Measurements from ENCODE around the gene CREB3L2.

DNA sequence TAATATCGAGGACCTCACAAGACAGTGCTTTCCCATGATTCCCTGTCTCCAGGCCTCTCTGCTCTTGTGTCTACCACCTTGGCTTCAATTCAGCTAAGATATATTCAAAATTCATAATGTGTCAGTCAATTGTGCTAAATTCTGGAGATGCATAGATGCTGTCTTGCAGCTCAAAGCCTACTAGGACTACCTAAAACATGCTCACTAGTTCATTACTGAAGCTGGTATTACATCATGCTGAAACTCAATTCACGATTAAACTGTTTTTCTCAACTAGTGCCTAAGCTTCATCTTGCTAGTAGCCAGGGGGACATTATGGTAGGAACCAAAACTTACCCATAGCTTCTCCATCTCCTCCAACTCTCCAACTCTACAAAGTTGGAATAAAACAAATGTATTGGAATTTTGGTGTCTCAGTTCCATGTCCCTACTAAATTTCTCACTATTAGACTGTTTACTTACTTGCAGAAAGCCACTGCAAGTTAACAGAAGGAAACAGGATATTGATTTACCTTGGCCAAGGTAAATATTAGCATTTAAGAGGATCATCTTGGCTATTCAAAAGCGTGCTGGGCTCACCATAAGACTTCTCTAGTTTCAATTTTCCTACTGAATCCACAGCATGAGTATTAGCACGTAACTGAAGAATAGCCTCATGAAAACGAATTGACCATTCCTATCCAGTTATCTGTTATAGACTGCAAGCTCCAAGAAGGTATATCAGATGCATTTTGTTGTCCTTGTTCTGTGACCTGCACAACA, 53.6 kb downstream of the CREB3L2 start:
- TF ChIP-seq, protein P1, sequence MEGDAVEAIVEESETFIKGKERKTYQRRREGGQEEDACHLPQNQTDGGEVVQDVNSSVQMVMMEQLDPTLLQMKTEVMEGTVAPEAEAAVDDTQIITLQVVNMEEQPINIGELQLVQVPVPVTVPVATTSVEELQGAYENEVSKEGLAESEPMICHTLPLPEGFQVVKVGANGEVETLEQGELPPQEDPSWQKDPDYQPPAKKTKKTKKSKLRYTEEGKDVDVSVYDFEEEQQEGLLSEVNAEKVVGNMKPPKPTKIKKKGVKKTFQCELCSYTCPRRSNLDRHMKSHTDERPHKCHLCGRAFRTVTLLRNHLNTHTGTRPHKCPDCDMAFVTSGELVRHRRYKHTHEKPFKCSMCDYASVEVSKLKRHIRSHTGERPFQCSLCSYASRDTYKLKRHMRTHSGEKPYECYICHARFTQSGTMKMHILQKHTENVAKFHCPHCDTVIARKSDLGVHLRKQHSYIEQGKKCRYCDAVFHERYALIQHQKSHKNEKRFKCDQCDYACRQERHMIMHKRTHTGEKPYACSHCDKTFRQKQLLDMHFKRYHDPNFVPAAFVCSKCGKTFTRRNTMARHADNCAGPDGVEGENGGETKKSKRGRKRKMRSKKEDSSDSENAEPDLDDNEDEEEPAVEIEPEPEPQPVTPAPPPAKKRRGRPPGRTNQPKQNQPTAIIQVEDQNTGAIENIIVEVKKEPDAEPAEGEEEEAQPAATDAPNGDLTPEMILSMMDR (IDR thresholded peaks at IDR 0.05; ENCODE audit: control extremely low read depth in 1 of 3, insufficient read depth in 1 of 3, low read depth in 1 of 3, low read length in 3 of 3), result no peak
- TF ChIP-seq SIN3A (conservative IDR thresholded peaks at IDR 0.05 in 1 of 2, IDR thresholded peaks at IDR 0.05 in 1 of 2; ENCODE audit: low read depth in 1 of 2, low read length in 2 of 2), result no peak
- no peak for TF ChIP-seq TAF1 (IDR thresholded peaks at IDR 0.05; ENCODE audit: low read depth, low read length)
- TF ChIP-seq NRF1 (IDR thresholded peaks at IDR 0.05; ENCODE audit: low read depth, low read length), result no peak
